ENCODE measurements around the gene NOX5.

NOX5 gene

DNA sequence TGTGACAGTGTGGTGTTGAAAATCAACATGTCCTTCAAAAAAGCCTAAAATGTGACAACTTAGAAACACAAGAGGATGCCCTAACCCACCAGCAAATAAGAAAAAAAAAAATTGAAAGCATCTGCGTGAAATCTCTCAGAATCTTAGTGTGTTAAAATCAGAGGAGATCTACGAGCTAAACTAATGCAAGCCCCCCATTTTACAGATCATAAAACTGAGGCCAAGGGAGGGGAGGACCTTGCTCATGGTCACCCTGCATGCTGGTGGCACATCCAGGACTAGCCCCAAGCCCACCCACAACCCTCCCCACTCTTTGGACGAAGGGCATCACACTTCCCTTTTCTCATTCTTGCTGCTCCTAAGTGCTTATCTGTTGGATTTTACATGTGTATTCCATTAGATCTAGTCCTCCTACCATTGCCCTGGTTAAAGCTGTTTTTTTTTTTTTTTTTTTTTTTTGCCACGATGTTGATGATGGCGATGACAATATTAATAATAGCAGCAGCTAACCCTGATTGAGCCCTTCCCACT, 29.1 kb upstream of the NOX5 start:
- H3K4me3 ChIP-seq (ENCODE audit: low read length), result no peak overlapping the region
- DNase-seq (ENCODE audit: low read depth), result no peak
- TF ChIP-seq CTCF (IDR thresholded peaks at IDR 0.05; ENCODE audit: insufficient read depth, low read depth, low read length, missing control alignments), result no peak

- TF ChIP-seq CTCF (IDR thresholded peaks at IDR 0.05; ENCODE audit: insufficient read depth, low read depth, low read length, missing control alignments), result no peak
- DNase-seq (ENCODE audit: low read depth), result no peak
- no peak overlapping the region for H3K4me3 ChIP-seq (ENCODE audit: low read length)
These were observed 28.2 kb upstream of the NOX5 start for GRCh38 chr15:68986322-68986721.

GRCh38 chr15:68987120-68987519, 27.4 kb upstream of the NOX5 start:
- no peak for TF ChIP-seq CTCF (IDR thresholded peaks at IDR 0.05; ENCODE audit: insufficient read depth, low read depth, low read length, missing control alignments)
- no peak overlapping the region for H3K4me3 ChIP-seq (ENCODE audit: low read length)
- DNase-seq (ENCODE audit: low read depth), result no peak

DNA sequence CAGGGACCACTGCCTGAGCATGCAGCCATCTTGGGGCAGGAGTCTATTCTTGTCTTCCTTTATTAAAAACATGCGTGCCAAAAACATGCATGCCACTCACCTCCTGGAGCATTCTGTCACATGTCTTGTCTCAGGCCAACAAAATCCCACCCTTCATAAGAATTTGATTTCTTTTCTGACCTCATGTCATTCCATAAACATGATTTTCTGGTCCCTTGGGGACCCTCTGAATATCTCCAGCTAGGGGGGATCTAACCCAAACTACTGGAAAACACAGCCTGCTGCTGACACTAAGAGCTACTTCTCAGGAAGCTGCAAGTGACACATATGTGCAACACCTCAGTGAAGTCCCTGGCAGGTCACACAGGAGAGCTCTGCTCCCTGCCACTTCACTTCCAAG, 26.8 kb upstream of the NOX5 start:
- TF ChIP-seq CTCF (IDR thresholded peaks at IDR 0.05; ENCODE audit: insufficient read depth, low read depth, low read length, missing control alignments), result no peak
- no peak overlapping the region for H3K4me3 ChIP-seq (ENCODE audit: low read length)
- no peak for DNase-seq (ENCODE audit: low read depth)

- TF ChIP-seq CTCF (IDR thresholded peaks at IDR 0.05; ENCODE audit: insufficient read depth, low read depth, low read length, missing control alignments), result no peak
- no peak for DNase-seq (ENCODE audit: low read depth)
- no peak overlapping the region for H3K4me3 ChIP-seq (ENCODE audit: low read length)
These were observed 24.8 kb upstream of the NOX5 start for GRCh38 chr15:68989541-68990230.

- no peak for DNase-seq (ENCODE audit: low read depth)
- H3K4me3 ChIP-seq (ENCODE audit: low read length), result no peak overlapping the region
- no peak for TF ChIP-seq CTCF (IDR thresholded peaks at IDR 0.05; ENCODE audit: insufficient read depth, low read depth, low read length, missing control alignments)
These were observed 24.1 kb upstream of the NOX5 start for GRCh38 chr15:68990231-68990991.
